Lung (tissue), 14 donors: ENCODE data around the gene MPV17L. TPM values are rescaled to one million over a fixed set of nuclear protein-coding genes. Genes with fewer than 3 reads are reported as not detected.
A peak's percentile ranks its signal among the peaks of the same experiment; 100 is the strongest.
"Not testable (repeated sequence)": the region's sequence is repeated elsewhere in the genome, so short reads cannot be mapped to it uniquely, and the experiment has no call there.

Source experiments
- ATAC-seq: fragments of 200-7000 bp; cut with Tn5 transposase; one replicate; pipeline ENCODE4 v1.9.1; 2020; ENCODE audit warnings: moderate number of reproducible peaks; ENCODE audit not compliant: insufficient read depth, low FRiP score
- DNase-seq, 3 donors: peaks; one replicate each; pipeline ENCODE4 v3.0.0-alpha.2; 2013 to 2017
- H3K27ac ChIP-seq, 2 donors: one replicate each; pipeline ENCODE4 v1.5.1; 2013; ENCODE audit warnings: mild to moderate bottlenecking in 2 of 2, moderate library complexity in 2 of 2, control low read depth in 1 of 2, inconsistent platforms in 1 of 2, low read depth in 1 of 2, low read length in 1 of 2
- H3K27me3 ChIP-seq, 3 donors: one replicate each; pipeline ENCODE4 v1.5.1; 2013; ENCODE audit warnings: low read length in 2 of 3; ENCODE audit not compliant: control insufficient read depth in 3 of 3, insufficient read depth in 3 of 3
- H3K36me3 ChIP-seq, 4 donors: one replicate each; pipeline ENCODE4 v1.5.1; 2013; ENCODE audit warnings: low read length in 4 of 4, mild to moderate bottlenecking in 1 of 4, moderate library complexity in 1 of 4; ENCODE audit not compliant: control insufficient read depth in 4 of 4, insufficient read depth in 4 of 4
- H3K4me1 ChIP-seq, 5 donors: one replicate each; pipeline ENCODE4 v1.5.1; 2013; ENCODE audit warnings: low read length in 5 of 5, mild to moderate bottlenecking in 2 of 5, moderate library complexity in 1 of 5; ENCODE audit not compliant: control insufficient read depth in 5 of 5, insufficient read depth in 5 of 5
- H3K4me3 ChIP-seq: one replicate; pipeline ENCODE4 v1.5.1; 2013; ENCODE audit warnings: mild to moderate bottlenecking, control low read depth, moderate library complexity
- H3K9ac ChIP-seq, 2 donors: one replicate each; pipeline ENCODE4 v1.5.1; 2013; ENCODE audit warnings: low read length in 2 of 2, control low read depth in 1 of 2; ENCODE audit not compliant: insufficient read depth in 1 of 2
- H3K9me3 ChIP-seq, 4 donors: one replicate each; pipeline ENCODE4 v1.5.1; 2013; ENCODE audit warnings: low read length in 3 of 4, mild to moderate bottlenecking in 1 of 4, moderate library complexity in 1 of 4; ENCODE audit not compliant: control insufficient read depth in 4 of 4, insufficient read depth in 3 of 4
- WGBS, 2 donors: extraction: QIAGEN DNeasy Blood & Tissue Kit; methylation state at CpG; one replicate each; pipeline ENCODE4 v1.1.7; 2013; 5-methylcytosine and 5-hydroxymethylcytosine counted together
- long read RNA-seq, 5 donors: transcript quantifications; one replicate each; lab custom pipeline, GENCODE V29; 2026
- polyA plus RNA-seq, 2 donors: library from polyadenylated mRNA; stranded (reverse); fragments of 200-250 nt; gene quantifications; one replicate each; pipeline ENCODE4 v1.2.1, GENCODE V29; 2013
- total RNA-seq, 2 donors: library from RNA; depleted of rRNA in 1 of 2; stranded (reverse); fragments of >200 nt in 1 of 2; gene quantifications; one replicate each; pipeline ENCODE4 v1.2.1, GENCODE V29; 2014 to 2021
- donor health status: Bipolar disorder and iron deficiency.
- donor health status: healthy.
- donor health status: DM: yes; HTN: yes; CAD: no.

The MPV17L gene
- total RNA-seq (1 to 10 TPM; 1.0 to 7.0 TPM), polyA plus RNA-seq (1 to 10 TPM; 1.1 to 1.3 TPM)
- long read RNA-seq, donor 1 = 0 reads
- long read RNA-seq, donor 2, partial matches to known transcripts = 0 of 1 reads
- long read RNA-seq, donor 2, other reads (novel, unspliced or antisense) = 0 of 1 reads
- long read RNA-seq, donor 3 = 0 reads
- long read RNA-seq, donor 4, partial matches to known transcripts = 0 of 1 reads
- long read RNA-seq, donor 4, other reads (novel, unspliced or antisense) = 0 of 1 reads
- long read RNA-seq, donor 5, full-length matches to known transcripts = 2 of 2 reads
- long read RNA-seq, donor 5, partial matches to known transcripts = 0 of 2 reads
- long read RNA-seq, donor 5, other reads (novel, unspliced or antisense) = 0 of 2 reads

GRCh38 chr16:15395631-15396508 is at the start of gene MPV17L:
MPV17L (plus strand) TSS chr16:15395754; CDS start chr16:15395898, 144 bp downstream.
- WGBS, 2 donors = 4 to 5% methylated on average over 70 to 79 of the region's 79 CpGs
- ATAC-seq = peak; percentile 47
- not testable (repeated sequence) for H3K27me3 ChIP-seq, H3K36me3 ChIP-seq, H3K9me3 ChIP-seq, H3K4me1 ChIP-seq
- Histone ChIP-seq H3K27ac (peak within 1 kb of the TSS in 1 of 2 donors; percentile 70), H3K4me3 (peak within 1 kb of the TSS; percentile 54), H3K9ac (peak within 1 kb of the TSS in 1 of 2 donors; percentile 12)
- peak; percentile 11 to 51 (median 38) for DNase-seq

DNA sequence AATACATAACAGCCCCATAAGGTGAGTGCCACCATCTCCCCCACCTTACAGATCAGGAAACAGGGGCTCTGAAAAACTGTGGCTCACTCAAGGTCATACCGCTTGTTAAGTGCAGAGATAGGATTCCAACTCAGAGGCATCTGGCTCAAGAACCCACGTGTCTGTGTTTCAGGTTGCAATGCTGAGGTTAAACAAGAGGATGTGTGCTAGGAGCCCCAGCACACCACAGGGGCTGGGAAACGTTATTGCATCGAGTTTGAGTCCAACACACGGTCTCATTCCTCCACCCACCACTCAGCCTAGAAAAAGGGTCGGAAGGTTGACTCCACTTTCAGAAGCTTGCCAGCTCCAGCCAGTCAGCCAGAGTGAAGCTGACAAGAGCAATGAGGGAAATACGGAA is 46.8 kb upstream of the MPV17L start:
- not testable (repeated sequence) for H3K9ac ChIP-seq, H3K27ac ChIP-seq, H3K4me3 ChIP-seq, H3K9me3 ChIP-seq, H3K4me1 ChIP-seq, H3K36me3 ChIP-seq, DNase-seq, H3K27me3 ChIP-seq, ATAC-seq
- no CpG with 5 or more reads among the region's 7 CpGs for WGBS, 2 donors

GRCh38 chr16:15351251-15351650 is 44.3 kb upstream of the MPV17L start:
- no CpG with 5 or more reads among the region's 11 CpGs for WGBS, 2 donors
- not testable (repeated sequence) for H3K9ac ChIP-seq

GRCh38 chr16:15351745-15352144 is 43.8 kb upstream of the MPV17L start:
- DNase-seq, H3K9me3 ChIP-seq, H3K36me3 ChIP-seq, H3K4me3 ChIP-seq, H3K27ac ChIP-seq, H3K9ac ChIP-seq, H3K27me3 ChIP-seq, H3K4me1 ChIP-seq, ATAC-seq: not testable (repeated sequence)
- WGBS, 2 donors = no CpG with 5 or more reads among the region's 5 CpGs

More at GRCh38 chr16:15351251-15351650, 44.3 kb upstream of the MPV17L start:
- not testable (repeated sequence) for DNase-seq, ATAC-seq, H3K9me3 ChIP-seq, H3K27ac ChIP-seq, H3K4me1 ChIP-seq, H3K27me3 ChIP-seq, H3K36me3 ChIP-seq, H3K4me3 ChIP-seq

- not testable (repeated sequence) for H3K27me3 ChIP-seq, H3K27ac ChIP-seq, H3K4me3 ChIP-seq, H3K4me1 ChIP-seq, H3K9ac ChIP-seq, DNase-seq, ATAC-seq, H3K9me3 ChIP-seq, H3K36me3 ChIP-seq
- 77 to 81% methylated on average over 1 of the region's 3 CpGs for WGBS, 2 donors
Measured at GRCh38 chr16:15352852-15353251, 42.7 kb upstream of the MPV17L start.

- H3K9me3 ChIP-seq, H3K36me3 ChIP-seq, H3K4me1 ChIP-seq, H3K27me3 ChIP-seq, ATAC-seq, H3K9ac ChIP-seq, DNase-seq, H3K27ac ChIP-seq, H3K4me3 ChIP-seq: not testable (repeated sequence)
- WGBS, 2 donors = no CpG with 5 or more reads among the region's 2 CpGs
Measured at GRCh38 chr16:15354846-15355245, 40.7 kb upstream of the MPV17L start.

GRCh38 chr16:15357495-15357894 is 38.1 kb upstream of the MPV17L start:
- DNase-seq, H3K27me3 ChIP-seq, H3K9me3 ChIP-seq, ATAC-seq, H3K27ac ChIP-seq, H3K9ac ChIP-seq, H3K4me3 ChIP-seq, H3K4me1 ChIP-seq, H3K36me3 ChIP-seq: not testable (repeated sequence)
- 82 to 89% methylated on average over 3 of the region's 7 CpGs for WGBS, 2 donors

DNA sequence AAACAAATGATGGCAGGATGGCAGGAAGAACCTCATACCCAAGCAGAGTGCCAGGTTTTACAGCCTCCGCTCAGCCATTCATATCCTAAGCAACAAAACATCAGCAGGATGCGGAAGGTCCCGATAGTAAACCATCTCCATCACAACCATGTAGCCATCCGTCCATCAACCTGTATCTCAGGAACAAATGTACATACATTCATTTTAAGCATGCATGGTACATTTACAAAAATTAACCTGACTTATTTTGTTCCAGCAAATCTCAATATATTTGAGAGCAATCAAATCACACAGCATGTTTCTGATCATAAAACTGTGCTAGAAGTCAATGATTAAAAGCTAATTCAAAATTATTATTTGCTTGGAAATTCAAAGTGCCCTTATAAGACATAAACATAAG is 17.4 kb upstream of the MPV17L start, which contains the start of gene NPIPA5:
TSS of gene NPIPA5 (minus strand) at position 101 of the 400 bp plus-strand sequence. CDS start at position 101, 0 bp downstream.
- not testable (repeated sequence) for H3K4me1 ChIP-seq, H3K27ac ChIP-seq, DNase-seq, H3K27me3 ChIP-seq, H3K9me3 ChIP-seq, ATAC-seq, H3K4me3 ChIP-seq, H3K36me3 ChIP-seq, H3K9ac ChIP-seq
- no CpG with 5 or more reads among the region's 4 CpGs for WGBS, 2 donors
